Measurements from ENCODE around the gene FBXO27. TPM values are rescaled to one million over a fixed set of nuclear protein-coding genes. Genes with fewer than 3 reads are reported as not detected.

Gene FBXO27
- total and polyA plus RNA-seq, 2 of the 8 experiments (the other 6 are each of a cell fraction or from before 2014, with no cell fraction given) = 10.9 to 25.5 TPM

GRCh38 chr19:39052846-39053245, 20.5 kb upstream of the FBXO27 start (continued):
- no peak for TF ChIP-seq NANOG (IDR thresholded peaks at IDR 0.05; ENCODE audit: insufficient read depth, low read depth, low read length, poor library complexity, severe bottlenecking)
- no peak for TF ChIP-seq CHD7 (IDR thresholded peaks at IDR 0.05; ENCODE audit: insufficient replicate concordance, low read length)
- no peak for TF ChIP-seq SRF (IDR thresholded peaks at IDR 0.05; ENCODE audit: low read depth, low read length)

Data from H1 (cell line).